AG04449 (cell line): ENCODE measurements around the gene USP32.

Source experiments
- CTCF ChIA-PET: fragments of 350-600 bp; formaldehyde crosslinking; extraction: SDS; loops from one replicate; lab custom pipeline; 2021; ENCODE audit warnings: antibody characterized with exemption; lab: Yijun Ruan, JAX
- POLR2A ChIA-PET: fragments of 400-600, 350-600 bp; formaldehyde crosslinking; extraction: SDS; loops from one replicate; lab custom pipeline; 2020; ENCODE audit warnings: antibody characterized with exemption, inconsistent platforms; lab: Yijun Ruan, JAX
- DNase-seq: peaks from one replicate; pipeline ENCODE4 v3.0.0-alpha.2; 2010; ENCODE audit warnings: low read depth, low spot score
- H3K4me3 ChIP-seq: 2 replicates; pipeline ENCODE4 v1.5.1; 2011; ENCODE audit warnings: low read depth, mild to moderate bottlenecking, control low read depth, low read length
- CTCF ChIP-seq: IDR thresholded peaks from one replicate; pipeline ENCODE4 v1.5.1; 2011; ENCODE audit warnings: mild to moderate bottlenecking, moderate library complexity, low read length, control low read depth, inconsistent platforms; ENCODE audit not compliant: insufficient read depth; ENCODE audit errors: missing control alignments

The USP32 gene

GRCh38 chr17:60248618-60249289 lies 143.2 kb downstream of the USP32 start:
- no peak overlapping the region for H3K4me3 ChIP-seq
- CTCF ChIA-PET: interaction anchor here (0.9 to 2.2 kb wide), 3 partner anchors 9 to 19 kb away, joined by 3 to 6 read pairs (median 4); no protein-coding TSS in a partner anchor
- TF ChIP-seq CTCF: no peak
- POLR2A ChIA-PET: no interaction called here
- DNase-seq: no peak

- DNase-seq: no peak
- CTCF ChIA-PET: interaction anchor here (0.9 to 1.0 kb wide), 2 partner anchors 9 to 18 kb away, joined by 3 to 4 read pairs; no protein-coding TSS in a partner anchor
- no peak for TF ChIP-seq CTCF
- POLR2A ChIA-PET: no interaction called here
- H3K4me3 ChIP-seq: no peak overlapping the region
Measured at GRCh38 chr17:60247836-60248461, 144.0 kb downstream of the USP32 start.

- TF ChIP-seq CTCF: no peak
- no peak overlapping the region for H3K4me3 ChIP-seq
- ChIA-PET CTCF (interaction anchor here (1.4 to 2.1 kb wide), 3 partner anchors 13 to 176 kb away, joined by 3 to 8 read pairs (median 4); no protein-coding TSS in a partner anchor), POLR2A (no interaction called here)
- DNase-seq: no peak
Measured at GRCh38 chr17:60244656-60245055, 147.3 kb downstream of the USP32 start.

- CTCF ChIA-PET: interaction anchor here (4.9 kb wide), 1 partner anchor 9 kb away, joined by 29 read pairs; no protein-coding TSS in a partner anchor
- no peak for TF ChIP-seq CTCF
- H3K4me3 ChIP-seq: no peak overlapping the region
- DNase-seq: no peak
- POLR2A ChIA-PET: no interaction called here
Measured at GRCh38 chr17:60240290-60240689, 151.6 kb downstream of the USP32 start.

GRCh38 chr17:60231691-60232090 lies 160.2 kb downstream of the USP32 start:
- CTCF ChIA-PET: interaction anchor here (0.6 to 4.5 kb wide), 30 partner anchors 9 to 407 kb away, joined by 3 to 31 read pairs (median 4); no protein-coding TSS in a partner anchor
- no peak for TF ChIP-seq CTCF
- POLR2A ChIA-PET: no interaction called here
- no peak for DNase-seq
- no peak overlapping the region for H3K4me3 ChIP-seq

- POLR2A ChIA-PET: no interaction called here
- H3K4me3 ChIP-seq: no peak overlapping the region
- peak; percentile 32 for TF ChIP-seq CTCF
- CTCF ChIA-PET: interaction anchor here (0.8 to 4.5 kb wide), 29 partner anchors 9 to 408 kb away, joined by 3 to 31 read pairs (median 4); no protein-coding TSS in a partner anchor
- no peak for DNase-seq
Measured at GRCh38 chr17:60231234-60231633, 160.7 kb downstream of the USP32 start.
